Endothelial cell of umbilical vein (primary cell): ENCODE results near the gene PDLIM1. TPM values are rescaled to one million over a fixed set of nuclear protein-coding genes. Genes with fewer than 3 reads are reported as not detected.

ENCODE experiments used
- BruUV-seq: library from RNA; stranded (reverse); fragments of 400-500 nt; replicated peaks from 2 replicates; lab custom pipeline; 2021; lab: Mats Ljungman, UMichigan
- CTCF ChIA-PET: fragments of 300-600, 350-600 bp; sonication (Branson Sonifier 250); formaldehyde crosslinking; loops from one replicate; lab custom pipeline; 2021; ENCODE audit warnings: antibody characterized with exemption, inconsistent platforms; lab: Charles Lee
- POLR2A ChIA-PET: fragments of 300-600, 350-600 bp; sonication (Branson Sonifier 250); formaldehyde crosslinking; loops from one replicate; lab custom pipeline; 2021; ENCODE audit warnings: antibody characterized with exemption, inconsistent platforms; lab: Charles Lee
- DNase-seq: peaks from one replicate; pipeline ENCODE4 v3.0.0-alpha.2; 2011; ENCODE audit warnings: low read depth, low spot score
- FAIRE-seq: peaks from 2 replicates; lab custom pipeline; 2011; peaks lifted over from hg19 to GRCh38; lab: Jason Lieb, UNC
- H2AFZ ChIP-seq: 2 replicates; pipeline ENCODE4 v1.6.0; 2012; ENCODE audit warnings: low read depth, low read length, control low read depth, inconsistent platforms
- H3K27ac ChIP-seq: 2 replicates; pipeline ENCODE4 v1.5.1; 2011; ENCODE audit warnings: low read depth, mild to moderate bottlenecking, control low read depth, low read length, moderate library complexity; ENCODE audit not compliant: insufficient read depth
- H3K27me3 ChIP-seq, 2 experiments: 2 replicates each; pipeline versions ENCODE4 v1.6.0 to v1.6.1; 2011; ENCODE audit warnings: low read length in 2 of 2, mixed read lengths in 1 of 2; ENCODE audit not compliant: control insufficient read depth in 2 of 2, insufficient read depth in 2 of 2
- H3K36me3 ChIP-seq, 2 experiments: 2 replicates in 1 of 2; 3 replicates in 1 of 2; pipeline ENCODE4 v1.5.1; 2011; ENCODE audit warnings: low read length in 2 of 2, mild to moderate bottlenecking in 1 of 2, moderate library complexity in 1 of 2; ENCODE audit not compliant: control insufficient read depth in 2 of 2, insufficient read depth in 2 of 2; ENCODE audit errors: extremely low read depth in 1 of 2
- H3K4me1 ChIP-seq: 3 replicates; pipeline ENCODE4 v1.5.1; 2011; ENCODE audit warnings: mild to moderate bottlenecking, low read length; ENCODE audit not compliant: control insufficient read depth, insufficient read depth; ENCODE audit errors: extremely low read depth
- H3K4me2 ChIP-seq: 2 replicates; pipeline ENCODE4 v1.6.1; 2011; ENCODE audit warnings: low read length, control low read depth, mixed read lengths; ENCODE audit not compliant: insufficient read depth
- H3K4me3 ChIP-seq, 3 experiments: fragments of 200-600 bp in 1 of 3; sonication (generic), shearing (Covaris generic) in 1 of 3; replicated peaks in 1 of 3; 2 replicates each; pipeline ENCODE4 v1.5.1; 2011 to 2016; ENCODE audit warnings: control low read depth in 3 of 3, low read length in 3 of 3, mild to moderate bottlenecking in 2 of 3, inconsistent platforms in 1 of 3, low read depth in 1 of 3, moderate library complexity in 1 of 3; ENCODE audit not compliant: insufficient read depth in 1 of 3
- H3K79me2 ChIP-seq: 2 replicates; pipeline ENCODE4 v1.6.0; 2012; ENCODE audit warnings: low read length, inconsistent platforms; ENCODE audit not compliant: control insufficient read depth, insufficient read depth
- H3K9ac ChIP-seq: replicated peaks from 2 replicates; pipeline ENCODE3; 2011; ENCODE audit warnings: low read length, control low read depth; ENCODE audit not compliant: insufficient read depth; ENCODE audit errors: extremely low read depth
- H3K9me1 ChIP-seq: replicated peaks from 3 replicates; pipeline ENCODE4 v1.6.0; 2011; ENCODE audit warnings: mild to moderate bottlenecking, low read length; ENCODE audit not compliant: control insufficient read depth, insufficient read depth; ENCODE audit errors: extremely low read depth
- H3K9me3 ChIP-seq: replicated peaks from 2 replicates; pipeline ENCODE4 v1.5.1; 2012; ENCODE audit warnings: low read length, inconsistent platforms; ENCODE audit not compliant: control insufficient read depth, insufficient read depth
- H4K20me1 ChIP-seq: replicated peaks from 2 replicates; pipeline ENCODE3; 2011; ENCODE audit warnings: mild to moderate bottlenecking, low read length; ENCODE audit not compliant: control insufficient read depth, insufficient read depth; ENCODE audit errors: extremely low read depth
- CTCF ChIP-seq, 2 donors: IDR thresholded peaks; 1 replicate in 1 of 2; 2 replicates in 1 of 2; pipeline ENCODE4 v1.5.1; 2011; ENCODE audit warnings: low read length in 2 of 2, mild to moderate bottlenecking in 2 of 2, moderate library complexity in 2 of 2, control low read depth in 1 of 2, inconsistent platforms in 1 of 2, low read depth in 1 of 2; ENCODE audit not compliant: insufficient read depth in 1 of 2; ENCODE audit errors: extremely low read depth in 1 of 2
- EZH2 ChIP-seq: IDR thresholded peaks from 2 replicates; pipeline ENCODE4 v1.6.1; 2012; ENCODE audit warnings: borderline replicate concordance, low read depth, mild to moderate bottlenecking, moderate library complexity, low read length, inconsistent platforms; ENCODE audit not compliant: severe bottlenecking
- FOS ChIP-seq: IDR thresholded peaks from 2 replicates; pipeline ENCODE4 v1.6.1; 2011; ENCODE audit warnings: mild to moderate bottlenecking, low read length, moderate library complexity, borderline replicate concordance; ENCODE audit not compliant: insufficient read depth
- GATA2 ChIP-seq: IDR thresholded peaks from 2 replicates; pipeline ENCODE4 v1.7.0; 2011; ENCODE audit warnings: low read depth, mild to moderate bottlenecking, moderate library complexity, mixed read lengths, low read length; ENCODE audit not compliant: insufficient read length, insufficient read depth
- JUN ChIP-seq: IDR thresholded peaks from 2 replicates; pipeline ENCODE4 v1.6.1; 2011; ENCODE audit warnings: borderline replicate concordance, low read depth; ENCODE audit not compliant: insufficient read length, insufficient read depth
- MAX ChIP-seq: IDR thresholded peaks from 2 replicates; pipeline ENCODE4 v1.6.1; 2011; ENCODE audit not compliant: insufficient read depth, insufficient read length
- MYC ChIP-seq: IDR thresholded peaks from one replicate; pipeline ENCODE4 v1.6.1; 2011; ENCODE audit warnings: mild to moderate bottlenecking, low read depth, low read length
- POLR2A ChIP-seq: IDR thresholded peaks from 2 replicates; pipeline ENCODE4 v1.6.1; 2012; ENCODE audit warnings: low read depth, mild to moderate bottlenecking, control low read depth, low read length
- POLR2AphosphoS5 ChIP-seq: IDR thresholded peaks from 2 replicates; pipeline ENCODE4 v1.6.1; 2012; ENCODE audit warnings: low read depth, mild to moderate bottlenecking, control low read depth, low read length, moderate library complexity; ENCODE audit not compliant: insufficient read depth
- dilution Hi-C: fragments of 300-500 bp; cut with MboI; formaldehyde crosslinking; loops from one replicate; pipeline ENCODE4 v1.15.0; 2019; ENCODE audit warnings: low sequenced_read_pairs; ENCODE audit not compliant: extremely low pct_ligation_motif_present
- intact Hi-C: fragments of 100-400 bp; cut with micrococcal nuclease; formaldehyde crosslinking; loops from one replicate; pipeline ENCODE4 v1.10.0; 2022
- polyA plus RNA-seq, 4 experiments: library from polyadenylated mRNA; depleted of rRNA in 3 of 4; stranded (reverse) in 3 of 4; unstranded in 1 of 4; fragments of >200 nt; gene quantifications; 2 replicates each; pipeline versions ENCODE4 v1.2.1 to v1.2.3, GENCODE V29; 2011 to 2012; ENCODE audit warnings: missing spikeins in 1 of 4
- total RNA-seq: library from RNA; stranded (reverse); gene quantifications from 2 replicates; pipeline ENCODE4 v1.2.3, GENCODE V29; 2021

Gene PDLIM1
- total and polyA plus RNA-seq, 2 donors (not counting 3 experiments of a cell fraction or from before 2014, with no cell fraction given): 91.1 to 122 TPM

- ChIA-PET POLR2A (no interaction called here), CTCF (no interaction called here)
- intact Hi-C loops: no loop called here
- Histone ChIP-seq H3K4me3 (no peak overlapping the region), H3K9ac (no peak overlapping the region), H3K36me3 (no peaks in the 10 kb centered on the region), H3K79me2 (no peaks in the 10 kb centered on the region), H3K27ac (no peak overlapping the region), H3K9me1 (no peaks in the 10 kb centered on the region), H3K4me2 (no peak overlapping the region), H3K9me3 (no peaks in the 10 kb centered on the region), H2AFZ (no peak overlapping the region), H4K20me1 (no peaks in the 10 kb centered on the region), H3K27me3 (no peaks in the 10 kb centered on the region), H3K4me1 (no peaks in the 10 kb centered on the region)
- dilution Hi-C loops: no loop called here
- DNase-seq: no peak
- FAIRE-seq: peak; percentile 42
- no TSS peak for BruUV-seq
- TF ChIP-seq MYC: no peak
- no peak for TF ChIP-seq MAX
- no peak for TF ChIP-seq JUN
- TF ChIP-seq EZH2: no peak
- no peak for TF ChIP-seq POLR2A
- TF ChIP-seq CTCF (IDR thresholded peaks at IDR 0.05; ENCODE audit: extremely low read depth in 1 of 2, insufficient read depth in 1 of 2, low read depth in 1 of 2, low read length in 2 of 2): no peak
Measured at GRCh38 chr10:95214793-95215192, 76.0 kb downstream of the PDLIM1 start.

- Histone ChIP-seq H4K20me1 (no peaks in the 10 kb centered on the region), H3K9ac (no peak overlapping the region), H3K27ac (no peak overlapping the region), H3K9me1 (no peaks in the 10 kb centered on the region), H3K36me3 (no peaks in the 10 kb centered on the region), H2AFZ (no peak overlapping the region), H3K79me2 (no peaks in the 10 kb centered on the region), H3K4me1 (no peaks in the 10 kb centered on the region), H3K27me3 (no peaks in the 10 kb centered on the region), H3K4me3 (no peak overlapping the region), H3K9me3 (no peaks in the 10 kb centered on the region), H3K4me2 (no peak overlapping the region)
- FAIRE-seq (no peak), DNase-seq (no peak)
- BruUV-seq: no TSS peak
- intact Hi-C loops (no loop called here), dilution Hi-C loops (no loop called here)
- ChIA-PET POLR2A (no interaction called here), CTCF (no interaction called here)
- no peak for TF ChIP-seq FOS
- TF ChIP-seq POLR2A: no peak
- no peak for TF ChIP-seq MYC
- TF ChIP-seq JUN: no peak
- TF ChIP-seq POLR2AphosphoS5: no peak
- no peak for TF ChIP-seq GATA2
- TF ChIP-seq CTCF (IDR thresholded peaks at IDR 0.05; ENCODE audit: extremely low read depth in 1 of 2, insufficient read depth in 1 of 2, low read depth in 1 of 2, low read length in 2 of 2): no peak
- TF ChIP-seq EZH2: no peak
- no peak for TF ChIP-seq MAX
Measured at GRCh38 chr10:95214369-95214768, 76.4 kb downstream of the PDLIM1 start.
